RWPE2 (cell line): ENCODE results near the gene KLF16.

Experiments used
- ATAC-seq: fragments of 200-7000 bp; cut with Tn5 transposase; 3 replicates; pipeline ENCODE4 v1.9.1; 2021; ENCODE audit warnings: low read depth
- DNase-seq: peaks from one replicate; pipeline ENCODE4 v3.0.0-alpha.2; 2020; ENCODE audit warnings: low spot score
- H3K27ac ChIP-seq: fragments of 450-650 bp; 2 replicates; pipeline ENCODE4 v1.5.1; 2017; ENCODE audit warnings: mild to moderate bottlenecking; ENCODE audit not compliant: poor library complexity, severe bottlenecking
- H3K27me3 ChIP-seq: fragments of 250-450 bp; sonication (Bioruptor Pico); 2 replicates; pipeline ENCODE4 v1.5.1; 2021; ENCODE audit warnings: mild to moderate bottlenecking, moderate library complexity; ENCODE audit not compliant: insufficient read depth, poor library complexity, severe bottlenecking
- H3K36me3 ChIP-seq: fragments of 250-450 bp; sonication (Bioruptor Pico); 2 replicates; pipeline ENCODE4 v1.5.1; 2020; ENCODE audit warnings: low read depth, mild to moderate bottlenecking, moderate library complexity
- H3K4me1 ChIP-seq: fragments of 250-450 bp; sonication (Bioruptor Pico); 2 replicates; pipeline ENCODE4 v1.5.1; 2021; ENCODE audit warnings: mild to moderate bottlenecking, moderate library complexity; ENCODE audit not compliant: insufficient read depth, poor library complexity, severe bottlenecking
- H3K4me3 ChIP-seq: fragments of 250-450 bp; sonication (Bioruptor Pico); 2 replicates; pipeline ENCODE4 v1.5.1; 2021; ENCODE audit warnings: mild to moderate bottlenecking, moderate library complexity; ENCODE audit not compliant: severe bottlenecking
- H3K9me3 ChIP-seq: fragments of 250-450 bp; sonication (Bioruptor Pico); 2 replicates; pipeline ENCODE4 v1.5.1; 2021; ENCODE audit warnings: mild to moderate bottlenecking, moderate library complexity; ENCODE audit not compliant: severe bottlenecking
- TF ChIP-seq, protein P1 (sequence below): fragments of 450-650 bp; IDR thresholded peaks from one replicate; pipeline ENCODE4 v1.5.1; 2017; ENCODE audit warnings: mild to moderate bottlenecking, moderate library complexity; ENCODE audit not compliant: poor library complexity, severe bottlenecking

KLF16 gene

DNA sequence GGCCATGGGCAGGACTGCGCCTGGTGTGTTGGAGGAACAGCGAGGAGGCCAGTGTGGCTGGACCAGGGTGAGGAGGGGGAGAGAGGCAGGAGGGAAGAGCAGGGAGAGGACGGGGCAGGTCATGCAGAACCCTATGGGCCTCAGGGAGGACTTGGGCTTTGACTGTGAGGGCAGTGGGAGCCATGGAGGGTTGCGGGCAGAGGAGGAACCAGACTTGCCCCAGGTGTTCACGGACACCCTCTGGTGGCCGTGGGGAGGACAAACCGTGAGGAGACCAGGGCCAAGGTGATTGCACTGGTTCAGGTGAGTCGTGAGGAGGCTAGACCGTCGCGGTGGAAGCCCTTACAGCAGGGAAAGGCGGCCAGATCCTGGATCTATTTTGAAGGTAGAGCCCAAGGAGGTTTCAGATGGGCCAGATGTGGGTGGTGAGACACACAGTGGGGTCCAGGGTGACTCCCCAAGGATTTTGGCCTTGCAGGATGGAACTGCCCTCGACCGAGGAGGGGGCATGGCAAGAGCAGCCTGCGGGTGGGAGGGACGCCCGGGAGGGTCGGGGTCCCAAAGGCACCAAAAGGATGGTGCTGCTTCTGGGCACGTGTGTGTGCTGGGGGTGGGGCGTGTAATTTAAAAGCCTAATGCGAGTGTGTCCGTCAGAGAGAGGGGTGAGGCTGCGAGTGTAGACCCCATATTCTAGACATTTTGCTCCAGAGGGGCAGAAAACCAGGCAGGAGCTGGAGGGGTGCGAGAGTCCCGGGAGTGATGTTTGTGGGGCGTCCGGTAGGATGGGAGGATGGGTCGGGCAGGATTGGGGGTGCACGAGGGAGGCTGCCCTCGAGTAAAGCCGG, 12.3 kb downstream of the KLF16 start:
- Histone ChIP-seq H3K27ac (no peak overlapping the region), H3K27me3 (no peaks in the 10 kb centered on the region), H3K4me1 (peaks cover 11% of the 10 kb centered on the region), H3K9me3 (no peaks in the 10 kb centered on the region), H3K4me3 (no peak overlapping the region), H3K36me3 (peaks cover 16% of the 10 kb centered on the region)
- DNase-seq (no peak), ATAC-seq (no peak)
- TF ChIP-seq, protein P1, sequence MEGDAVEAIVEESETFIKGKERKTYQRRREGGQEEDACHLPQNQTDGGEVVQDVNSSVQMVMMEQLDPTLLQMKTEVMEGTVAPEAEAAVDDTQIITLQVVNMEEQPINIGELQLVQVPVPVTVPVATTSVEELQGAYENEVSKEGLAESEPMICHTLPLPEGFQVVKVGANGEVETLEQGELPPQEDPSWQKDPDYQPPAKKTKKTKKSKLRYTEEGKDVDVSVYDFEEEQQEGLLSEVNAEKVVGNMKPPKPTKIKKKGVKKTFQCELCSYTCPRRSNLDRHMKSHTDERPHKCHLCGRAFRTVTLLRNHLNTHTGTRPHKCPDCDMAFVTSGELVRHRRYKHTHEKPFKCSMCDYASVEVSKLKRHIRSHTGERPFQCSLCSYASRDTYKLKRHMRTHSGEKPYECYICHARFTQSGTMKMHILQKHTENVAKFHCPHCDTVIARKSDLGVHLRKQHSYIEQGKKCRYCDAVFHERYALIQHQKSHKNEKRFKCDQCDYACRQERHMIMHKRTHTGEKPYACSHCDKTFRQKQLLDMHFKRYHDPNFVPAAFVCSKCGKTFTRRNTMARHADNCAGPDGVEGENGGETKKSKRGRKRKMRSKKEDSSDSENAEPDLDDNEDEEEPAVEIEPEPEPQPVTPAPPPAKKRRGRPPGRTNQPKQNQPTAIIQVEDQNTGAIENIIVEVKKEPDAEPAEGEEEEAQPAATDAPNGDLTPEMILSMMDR: peak; percentile 8

DNA sequence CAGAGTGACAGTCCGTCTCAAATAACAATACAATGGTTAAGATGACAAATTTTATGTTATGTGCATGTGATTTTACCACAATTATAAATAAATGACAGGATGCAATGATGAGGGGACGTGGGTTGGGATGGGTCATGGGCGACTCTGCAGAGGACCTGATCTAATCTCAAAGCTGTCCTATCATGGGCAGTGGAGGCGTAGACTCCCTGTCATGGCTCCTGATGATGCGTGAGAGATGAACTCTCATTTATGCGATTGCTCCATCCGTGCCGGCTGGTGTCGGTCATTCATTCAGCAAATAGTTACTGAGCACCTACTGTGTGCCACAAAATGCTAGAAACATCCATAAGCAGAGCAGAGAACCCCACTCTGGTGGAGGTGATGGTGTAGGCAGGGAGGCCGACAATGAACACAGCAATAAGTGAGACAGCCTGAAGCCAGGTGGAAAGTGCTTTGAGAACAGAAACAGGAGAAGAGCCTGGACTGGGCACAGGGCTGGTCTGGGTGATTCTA, 13.4 kb downstream of the KLF16 start:
- Histone ChIP-seq H3K27ac (no peak overlapping the region), H3K27me3 (no peaks in the 10 kb centered on the region), H3K4me1 (peaks cover 3% of the 10 kb centered on the region), H3K36me3 (peaks cover 24% of the 10 kb centered on the region), H3K9me3 (no peaks in the 10 kb centered on the region), H3K4me3 (no peak overlapping the region)
- TF ChIP-seq, protein P1: no peak
- ATAC-seq: no peak
- no peak for DNase-seq

DNA sequence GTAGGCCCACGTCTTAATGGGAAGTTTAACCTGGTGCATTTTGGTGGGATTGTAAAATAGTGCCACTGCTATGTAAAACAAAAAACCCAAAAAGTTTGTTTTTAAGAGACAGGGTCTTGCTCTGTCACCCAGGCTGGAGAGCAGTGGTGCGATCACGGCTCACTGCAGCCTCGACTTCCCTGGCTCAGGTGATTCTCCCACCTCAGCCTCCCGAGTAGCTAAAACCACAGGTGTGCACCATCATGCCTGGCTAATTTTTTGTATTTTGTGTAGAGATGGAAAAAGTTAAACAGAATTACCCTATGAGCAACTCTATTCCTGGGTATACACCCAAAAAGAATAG, 14.3 kb downstream of the KLF16 start:
- Histone ChIP-seq H3K4me1 (no peaks in the 10 kb centered on the region), H3K4me3 (no peak overlapping the region), H3K27ac (peak overlapping the region; percentile 81), H3K36me3 (peaks cover 25% of the 10 kb centered on the region), H3K27me3 (no peaks in the 10 kb centered on the region), H3K9me3 (no peaks in the 10 kb centered on the region)
- ATAC-seq (no peak), DNase-seq (no peak)
- TF ChIP-seq, protein P1: no peak

DNA sequence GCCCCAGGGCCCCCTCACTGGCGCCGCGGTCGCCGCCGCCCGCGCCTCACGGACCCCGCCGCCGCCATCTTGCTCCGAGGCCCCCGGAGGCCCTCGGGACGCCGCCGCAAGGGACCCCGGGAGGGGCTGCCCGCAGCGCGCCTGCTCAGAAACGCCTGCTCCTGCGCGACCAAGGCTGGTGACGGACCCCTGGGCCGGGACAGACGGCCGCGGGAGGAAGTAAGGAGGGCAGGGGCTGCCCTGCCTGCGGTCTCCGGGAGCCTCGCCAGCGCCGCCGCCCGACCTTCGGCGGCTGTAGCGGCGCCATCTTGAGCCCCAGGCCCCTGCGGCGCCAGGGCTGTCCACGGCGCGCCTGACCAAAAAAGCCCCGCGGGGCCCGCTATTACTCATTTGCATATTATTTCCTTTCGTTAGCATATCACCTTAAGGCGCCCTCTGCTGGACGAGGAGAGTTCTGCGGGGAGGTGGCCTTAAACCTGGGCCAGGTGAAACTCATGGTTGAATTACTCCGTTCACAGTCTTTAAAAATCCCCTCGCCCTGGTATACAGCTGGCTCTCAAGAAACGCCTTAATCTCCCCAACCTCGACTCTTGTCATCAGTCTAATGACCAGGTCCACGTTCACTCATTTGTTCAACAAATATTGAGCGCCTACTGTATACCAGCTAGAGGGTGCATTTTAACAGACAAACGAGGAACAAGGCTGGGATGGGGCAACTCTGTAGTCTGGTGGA, 14.8 kb downstream of the KLF16 start, which contains the start of gene REXO1:
TSS of gene REXO1 (minus strand) at position 85 of the 733 bp plus-strand sequence. CDS start 125 bp downstream, outside the sequence.
- Histone ChIP-seq H3K27me3 (no peaks in the 10 kb centered on the region), H3K4me1 (no peaks in the 10 kb centered on the region)
- peak; percentile 86 for DNase-seq

More for the DNA sequence above, 14.8 kb downstream of the KLF16 start, which contains the start of gene REXO1:
- Histone ChIP-seq H3K36me3 (peaks cover 20% of the 10 kb centered on the region), H3K27ac (peak within 1 kb of the TSS; percentile 81), H3K9me3 (no peaks in the 10 kb centered on the region), H3K4me3 (peak within 1 kb of the TSS; percentile 84)
- TF ChIP-seq, protein P1: peak; percentile 92
- peak; percentile 58 for ATAC-seq
